GM23248 (cell line): ENCODE measurements around the gene SLC2A9. TPM values are rescaled to one million over a fixed set of nuclear protein-coding genes. Genes with fewer than 3 reads are reported as not detected.

Experiments
- DNase-seq: peaks from one replicate; pipeline ENCODE4 v3.0.0-alpha.2; 2015
- H2AFZ ChIP-seq: fragments of 200-600 bp; sonication (generic); 2 replicates; pipeline ENCODE4 v1.6.1; 2016; ENCODE audit warnings: antibody characterized with exemption
- H3F3A ChIP-seq: fragments of 200-600 bp; sonication (generic); 2 replicates; pipeline ENCODE4 v1.6.1; 2016; ENCODE audit warnings: mild to moderate bottlenecking, antibody characterized with exemption, mixed run types; ENCODE audit not compliant: insufficient read depth
- H3K27ac ChIP-seq: fragments of 200-600 bp; sonication (generic); 2 replicates; pipeline ENCODE4 v1.5.1; 2016; ENCODE audit warnings: mild to moderate bottlenecking
- H3K27me3 ChIP-seq: fragments of 200-600 bp; sonication (generic); replicated peaks from 2 replicates; pipeline ENCODE4 v1.6.1; 2016; ENCODE audit warnings: mild to moderate bottlenecking; ENCODE audit not compliant: insufficient read depth
- H3K36me3 ChIP-seq: fragments of 200-600 bp; sonication (generic); 2 replicates; pipeline ENCODE4 v1.6.1; 2016; ENCODE audit warnings: low read depth, mild to moderate bottlenecking
- H3K4me1 ChIP-seq: fragments of 200-600 bp; sonication (generic); 2 replicates; pipeline ENCODE4 v1.6.1; 2016; ENCODE audit warnings: mild to moderate bottlenecking; ENCODE audit not compliant: insufficient read depth
- H3K4me2 ChIP-seq: fragments of 200-600 bp; sonication (generic); one replicate; pipeline ENCODE4 v1.6.1; 2016; ENCODE audit warnings: mild to moderate bottlenecking; ENCODE audit not compliant: unreplicated experiment
- H3K4me3 ChIP-seq: fragments of 200-600 bp; sonication (generic); 2 replicates; pipeline ENCODE4 v1.5.1; 2016; ENCODE audit warnings: mild to moderate bottlenecking
- H3K79me2 ChIP-seq: fragments of 200-600 bp; sonication (generic); 2 replicates; pipeline ENCODE4 v1.6.1; 2016; ENCODE audit warnings: mild to moderate bottlenecking; ENCODE audit not compliant: insufficient read depth
- H3K9ac ChIP-seq: fragments of 200-600 bp; sonication (generic); 2 replicates; pipeline ENCODE4 v1.6.1; 2016; ENCODE audit warnings: mild to moderate bottlenecking
- H3K9me2 ChIP-seq: fragments of 200-600 bp; sonication (generic); 2 replicates; pipeline ENCODE4 v1.6.1; 2016; ENCODE audit warnings: mixed run types, mild to moderate bottlenecking, moderate library complexity; ENCODE audit not compliant: insufficient read depth
- H3K9me3 ChIP-seq: fragments of 200-600 bp; sonication (generic); one replicate; pipeline ENCODE4 v1.6.1; 2017; ENCODE audit warnings: low read depth
- H4K20me1 ChIP-seq: fragments of 200-600 bp; sonication (generic); 2 replicates; pipeline ENCODE4 v1.6.0; 2016; ENCODE audit not compliant: insufficient read depth
- EZH2 ChIP-seq: fragments of 200-600 bp; sonication (generic); IDR thresholded peaks from 2 replicates; pipeline ENCODE4 v1.6.1; 2018; ENCODE audit warnings: antibody characterized with exemption, mild to moderate bottlenecking; ENCODE audit not compliant: insufficient read depth, poor library complexity, severe bottlenecking
- EZH2phosphoT487 ChIP-seq: fragments of 200-600 bp; sonication (generic); IDR thresholded peaks from 2 replicates; pipeline ENCODE4 v1.6.1; 2018; ENCODE audit warnings: antibody characterized with exemption, moderate library complexity, mild to moderate bottlenecking, low read depth; ENCODE audit not compliant: insufficient read depth
- WGBS, 2 experiments: methylation state at CpG; one replicate each; pipeline ENCODE4 v1.1.6; 2015 to 2017; ENCODE audit warnings: low lambda C conversion rate in 2 of 2, low coverage in 1 of 2; ENCODE audit errors: missing lambda C conversion rate in 2 of 2; 5-methylcytosine and 5-hydroxymethylcytosine counted together
- in situ Hi-C: fragments of 300-500 bp; cut with MboI; formaldehyde crosslinking; loops from 2 replicates; pipeline ENCODE4 v1.15.0; 2020
- polyA plus RNA-seq: library from polyadenylated mRNA; unstranded; fragments of >200 nt; fragmentation: Nextera tagmentation; extraction: Ambion mirVana; gene quantifications from 2 replicates; pipeline ENCODE4 v1.2.1, GENCODE V29; 2016
- total RNA-seq: library from RNA; depleted of rRNA; stranded (reverse); fragments of >200 nt; shearing (Covaris generic); gene quantifications from 2 replicates; pipeline ENCODE4 v1.2.3, GENCODE V29; 2014

SLC2A9 gene
- total and polyA plus RNA-seq, 2 experiments from 2014 or later: 2.8 to 3.5 TPM

DNA sequence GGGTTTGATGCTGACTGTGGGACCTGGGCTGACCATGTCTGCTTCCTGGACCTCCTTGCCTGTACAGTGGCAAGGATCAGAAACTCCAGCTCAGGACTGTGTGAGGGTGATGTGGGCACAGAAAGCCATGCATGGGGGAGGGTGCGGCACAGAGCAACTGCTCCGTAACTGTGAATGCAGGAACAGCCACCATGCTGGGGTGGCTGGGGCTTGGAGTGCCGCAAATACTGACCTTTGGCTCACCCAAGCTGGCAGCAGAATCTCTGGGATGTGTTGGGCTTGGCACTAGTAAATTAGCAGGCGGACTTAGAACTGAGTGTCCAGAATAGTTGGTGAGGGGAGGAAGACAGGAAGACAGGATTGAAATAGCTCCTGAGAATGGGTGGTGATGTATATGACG lies 187.9 kb downstream of the SLC2A9 start:
- no peaks in the 10 kb centered on the region for H3K9me3 ChIP-seq
- H3K27me3 ChIP-seq: no peaks in the 10 kb centered on the region
- H3F3A ChIP-seq: no peaks in the 10 kb centered on the region
- no peaks in the 10 kb centered on the region for H3K79me2 ChIP-seq
- H3K4me1 ChIP-seq: no peaks in the 10 kb centered on the region
- H3K9me2 ChIP-seq: no peaks in the 10 kb centered on the region
- 63 to 64% methylated on average over 5 of the region's 5 CpGs for WGBS, 2 experiments
- no peak overlapping the region for H2AFZ ChIP-seq
- no peak overlapping the region for H3K9ac ChIP-seq
- in situ Hi-C loops: no loop called here
- no peaks in the 10 kb centered on the region for H3K36me3 ChIP-seq
- no peak overlapping the region for H3K27ac ChIP-seq
- no peak overlapping the region for H3K4me3 ChIP-seq
- DNase-seq: no peak
- H3K4me2 ChIP-seq: no peak overlapping the region
- TF ChIP-seq EZH2 (no peak), EZH2phosphoT487 (no peak)
- H4K20me1 ChIP-seq: no peaks in the 10 kb centered on the region

DNA sequence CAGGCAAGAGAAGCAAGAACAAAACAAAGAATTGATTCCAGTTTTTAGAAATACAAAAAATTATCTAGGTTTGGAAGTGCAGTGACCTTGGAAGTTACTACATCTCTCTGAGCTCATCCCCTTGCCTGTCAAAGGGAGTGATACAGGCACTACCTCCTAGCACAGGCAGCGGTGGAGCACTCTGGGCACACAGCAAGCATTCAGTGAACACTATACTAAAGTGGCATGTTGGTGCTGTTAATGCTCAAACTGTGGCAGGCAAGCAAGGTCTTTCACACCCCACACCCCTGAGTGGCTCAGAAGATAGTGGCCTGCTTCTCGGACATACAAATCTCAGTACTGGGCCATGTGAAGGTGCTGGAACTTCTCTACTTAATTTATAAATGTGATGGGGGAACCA lies 188.7 kb downstream of the SLC2A9 start:
- H3K4me1 ChIP-seq: no peaks in the 10 kb centered on the region
- no peaks in the 10 kb centered on the region for H3K27me3 ChIP-seq
- no peak overlapping the region for H3K27ac ChIP-seq
- H3K9me2 ChIP-seq: no peaks in the 10 kb centered on the region
- no peaks in the 10 kb centered on the region for H3F3A ChIP-seq
- H3K4me3 ChIP-seq: no peak overlapping the region
- no peaks in the 10 kb centered on the region for H3K79me2 ChIP-seq
- H4K20me1 ChIP-seq: no peaks in the 10 kb centered on the region
- no peak for TF ChIP-seq EZH2
- no peak for TF ChIP-seq EZH2phosphoT487
- DNase-seq: no peak
- H3K4me2 ChIP-seq: no peak overlapping the region
- no peak overlapping the region for H3K9ac ChIP-seq
- no peaks in the 10 kb centered on the region for H3K36me3 ChIP-seq
- WGBS, 2 experiments: 60 to 61% methylated on average over 2 of the region's 2 CpGs
- no peaks in the 10 kb centered on the region for H3K9me3 ChIP-seq
- in situ Hi-C loops: no loop called here
- H2AFZ ChIP-seq: no peak overlapping the region

DNA sequence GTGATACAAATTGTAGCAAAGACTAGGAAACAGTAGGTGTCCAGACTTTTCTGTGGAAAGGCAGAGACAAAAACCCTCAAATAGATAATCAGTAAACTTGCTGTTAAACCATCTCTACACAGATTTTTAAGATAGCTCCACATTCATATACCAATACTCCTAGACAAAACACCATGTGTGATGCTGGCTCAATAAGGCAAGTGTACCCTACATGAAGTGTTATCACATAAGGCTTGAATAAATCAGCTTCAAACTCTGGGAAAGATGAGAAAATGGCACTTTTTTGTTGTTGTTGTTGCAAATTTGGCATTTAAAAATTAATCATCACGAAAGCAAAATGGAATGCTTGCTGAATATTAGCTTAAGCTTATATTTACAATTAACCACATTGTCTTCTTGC lies 194.7 kb downstream of the SLC2A9 start:
- H3K4me2 ChIP-seq: no peak overlapping the region
- no peak overlapping the region for H3K9ac ChIP-seq
- no peaks in the 10 kb centered on the region for H3F3A ChIP-seq
- no peaks in the 10 kb centered on the region for H3K27me3 ChIP-seq
- no peaks in the 10 kb centered on the region for H3K4me1 ChIP-seq
- H3K9me2 ChIP-seq: no peaks in the 10 kb centered on the region
- no peaks in the 10 kb centered on the region for H3K79me2 ChIP-seq
- TF ChIP-seq EZH2phosphoT487 (no peak), EZH2 (no peak)
- no peaks in the 10 kb centered on the region for H4K20me1 ChIP-seq
- no peak overlapping the region for H3K4me3 ChIP-seq
- DNase-seq: no peak
- H2AFZ ChIP-seq: no peak overlapping the region
- H3K36me3 ChIP-seq: no peaks in the 10 kb centered on the region
- 24 to 25% methylated on average over 1 of the region's 1 CpG for WGBS, 2 experiments
- in situ Hi-C loops: no loop called here
- H3K9me3 ChIP-seq: no peaks in the 10 kb centered on the region
- no peak overlapping the region for H3K27ac ChIP-seq

DNA sequence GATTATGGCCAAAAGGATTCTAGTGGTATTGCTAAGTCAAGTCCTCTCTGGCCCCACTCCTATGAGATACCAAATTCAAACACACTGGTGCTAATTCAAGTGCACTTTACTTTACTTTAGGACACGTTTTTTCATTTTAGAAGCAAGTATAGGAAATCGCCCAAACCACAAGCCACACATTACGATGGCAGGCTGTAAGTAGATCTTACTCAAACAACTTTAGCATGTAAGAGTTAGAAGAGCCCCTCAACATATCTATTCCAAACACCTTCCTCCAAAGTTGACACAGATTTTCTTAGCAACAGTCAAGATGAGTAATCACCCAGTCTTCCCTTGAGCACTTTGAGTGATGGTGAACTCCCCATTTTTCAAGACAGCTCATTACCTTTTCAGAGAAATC lies 196.2 kb downstream of the SLC2A9 start:
- Histone ChIP-seq H3K27me3 (no peaks in the 10 kb centered on the region), H4K20me1 (no peaks in the 10 kb centered on the region), H3K9ac (no peak overlapping the region), H3F3A (no peaks in the 10 kb centered on the region), H2AFZ (no peak overlapping the region), H3K4me1 (no peaks in the 10 kb centered on the region), H3K4me3 (no peak overlapping the region), H3K9me2 (no peaks in the 10 kb centered on the region), H3K9me3 (no peaks in the 10 kb centered on the region), H3K27ac (no peak overlapping the region), H3K79me2 (no peaks in the 10 kb centered on the region), H3K4me2 (no peak overlapping the region), H3K36me3 (no peaks in the 10 kb centered on the region)
- DNase-seq: no peak
- WGBS, 2 experiments: 55% methylated on average over 3 of the region's 3 CpGs
- TF ChIP-seq EZH2 (no peak), EZH2phosphoT487 (no peak)
- in situ Hi-C loops: no loop called here

DNA sequence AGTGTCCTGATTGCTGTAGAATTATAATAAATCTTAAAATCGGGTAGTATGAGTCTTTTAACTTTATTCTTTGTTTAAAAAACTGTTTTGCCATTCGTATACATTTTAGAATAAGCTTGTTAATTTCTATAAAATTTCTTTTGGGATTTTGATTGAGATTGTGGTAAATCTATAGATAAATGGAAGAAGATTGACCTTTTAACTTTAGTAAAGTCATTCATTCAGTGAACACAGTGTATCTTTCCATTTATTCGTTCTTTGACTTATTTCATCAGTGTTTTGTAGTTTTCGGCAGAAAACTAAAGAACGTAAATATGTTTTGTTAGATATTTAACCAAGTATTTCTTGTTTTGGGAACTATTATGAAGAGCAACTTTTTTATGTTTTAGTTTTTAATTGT lies 201.0 kb downstream of the SLC2A9 start:
- WGBS, 2 experiments: 45 to 47% methylated on average over 5 of the region's 5 CpGs
- H2AFZ ChIP-seq: no peak overlapping the region
- H3K9me3 ChIP-seq: no peaks in the 10 kb centered on the region
- no peak for DNase-seq
- no peak for TF ChIP-seq EZH2phosphoT487
- no peak for TF ChIP-seq EZH2
- H3K27me3 ChIP-seq: no peaks in the 10 kb centered on the region
- no peaks in the 10 kb centered on the region for H3K9me2 ChIP-seq
- no peaks in the 10 kb centered on the region for H3K36me3 ChIP-seq
- H4K20me1 ChIP-seq: no peaks in the 10 kb centered on the region
- no peaks in the 10 kb centered on the region for H3K4me1 ChIP-seq
- H3K27ac ChIP-seq: no peak overlapping the region
- H3K79me2 ChIP-seq: no peaks in the 10 kb centered on the region
- no peak overlapping the region for H3K4me2 ChIP-seq
- H3K9ac ChIP-seq: no peak overlapping the region
- H3K4me3 ChIP-seq: no peak overlapping the region
- in situ Hi-C loops: no loop called here
- no peaks in the 10 kb centered on the region for H3F3A ChIP-seq
